ENCODE results near the gene CD40. TPM values are rescaled to one million over a fixed set of nuclear protein-coding genes. Genes with fewer than 3 reads are reported as not detected.

The CD40 gene
- total RNA-seq, 1 experiment from 2014 or later = not detected

DNA sequence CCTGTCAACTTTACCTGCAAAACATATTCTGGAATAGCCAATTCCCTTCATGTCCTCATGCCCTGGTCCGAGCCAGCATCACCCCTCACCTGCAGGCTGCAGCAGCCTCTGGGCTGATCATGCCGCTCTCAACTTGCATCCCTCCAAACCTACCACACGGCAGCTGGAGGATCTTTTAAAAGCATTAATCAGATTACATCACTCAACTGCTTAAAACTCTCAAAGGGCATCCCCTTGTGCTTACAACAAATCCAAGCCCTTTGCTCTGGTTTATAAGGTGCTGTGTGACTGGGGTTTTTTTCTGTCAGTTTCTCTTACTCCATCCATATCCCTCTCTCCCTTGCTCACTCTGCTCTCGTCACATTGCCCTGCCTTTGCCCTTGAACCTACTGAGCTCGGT lies 24.0 kb downstream of the CD40 start:
- no peak for DNase-seq (ENCODE audit: low read depth)

DNA sequence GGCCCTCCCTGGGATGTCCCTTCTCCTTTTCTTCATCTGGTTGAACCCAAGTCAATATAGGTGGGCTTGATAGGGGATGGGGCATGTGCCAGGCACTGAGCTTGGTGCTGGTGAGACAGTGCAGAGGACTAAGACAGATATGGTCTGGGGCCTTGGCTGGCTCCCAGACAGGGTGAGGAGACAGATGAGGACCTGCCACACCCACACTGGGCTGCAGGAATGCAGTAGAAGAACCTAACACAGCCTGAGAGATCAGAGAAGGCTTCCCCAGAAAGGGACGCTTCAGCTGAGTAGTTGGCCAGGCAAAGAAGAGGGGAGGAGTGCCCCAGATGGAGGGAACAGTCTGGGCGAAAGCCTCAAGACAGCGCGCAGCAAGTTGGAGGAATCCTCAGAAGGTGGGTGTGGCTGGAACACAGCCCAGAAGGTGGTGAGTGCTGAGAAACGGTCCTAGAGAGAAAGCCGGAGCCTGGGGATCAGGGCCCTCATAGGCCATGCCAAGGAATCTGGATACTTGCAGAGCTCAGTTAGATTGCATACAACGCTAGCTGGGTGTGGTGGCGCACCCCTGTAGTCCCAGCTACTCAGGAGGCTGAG lies 26.4 kb downstream of the CD40 start:
- no peak for DNase-seq (ENCODE audit: low read depth)

DNA sequence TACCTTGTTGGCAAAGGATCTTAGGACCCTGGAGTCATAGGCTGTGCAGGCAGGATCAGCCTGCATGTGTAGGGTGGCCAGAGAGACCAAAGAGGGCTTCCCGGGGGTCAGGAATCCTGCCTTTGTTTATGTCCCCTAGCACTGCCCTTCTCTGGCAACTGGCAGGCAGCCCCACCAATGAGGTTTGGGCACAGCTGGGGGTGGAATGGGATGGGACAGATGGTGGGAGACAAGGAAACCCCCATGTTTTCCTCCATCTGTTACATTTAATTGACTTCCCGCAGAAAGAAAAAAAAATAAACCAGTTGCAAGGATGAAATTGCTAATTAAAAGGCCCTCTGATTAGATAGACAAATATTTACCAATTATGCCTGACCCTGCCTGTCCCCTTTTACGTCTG lies 27.6 kb downstream of the CD40 start:
- no peak for DNase-seq (ENCODE audit: low read depth)

DNA sequence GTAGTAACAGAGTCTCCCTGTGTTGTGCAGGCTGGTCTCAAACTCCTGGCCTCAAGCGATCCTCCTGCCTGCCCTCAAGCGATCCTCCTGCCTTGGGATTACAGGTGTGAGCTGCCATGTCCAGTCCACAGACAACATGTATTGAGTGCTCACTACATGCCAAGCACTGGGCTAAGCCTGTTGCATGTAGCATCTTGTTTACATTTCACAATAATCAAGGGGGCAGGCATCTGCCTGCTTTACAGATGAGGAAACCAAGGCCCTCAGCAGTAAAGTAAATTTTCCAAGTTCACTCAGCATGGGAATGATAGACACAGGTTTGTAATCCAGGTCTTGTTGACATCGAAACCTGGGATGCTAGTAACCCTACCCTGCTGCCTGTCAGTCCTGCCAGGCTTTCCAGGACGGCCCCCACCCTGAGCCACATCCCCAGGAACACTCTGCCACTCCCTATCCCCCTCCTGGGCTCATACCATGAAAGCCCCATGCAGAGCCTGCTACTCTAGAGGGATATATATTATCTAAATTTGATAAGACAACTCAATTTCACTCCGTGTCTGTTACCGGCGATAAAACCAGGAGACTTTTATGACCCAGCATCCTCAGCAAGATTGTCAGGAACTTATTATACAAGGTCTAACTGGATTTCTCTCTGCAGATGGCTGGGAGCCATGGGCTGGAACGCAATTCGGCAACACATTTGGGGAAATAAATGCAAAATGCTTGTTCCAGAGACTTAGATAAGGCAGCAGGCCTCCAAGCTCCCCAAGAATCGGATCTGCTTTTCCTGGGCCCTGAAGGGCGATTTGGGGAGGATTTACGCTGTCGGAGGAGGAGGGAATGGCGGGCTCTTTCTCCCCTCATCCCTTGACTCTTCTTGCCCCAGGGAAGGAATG lies 30.4 kb downstream of the CD40 start:
- no peak for DNase-seq (ENCODE audit: low read depth)

DNA sequence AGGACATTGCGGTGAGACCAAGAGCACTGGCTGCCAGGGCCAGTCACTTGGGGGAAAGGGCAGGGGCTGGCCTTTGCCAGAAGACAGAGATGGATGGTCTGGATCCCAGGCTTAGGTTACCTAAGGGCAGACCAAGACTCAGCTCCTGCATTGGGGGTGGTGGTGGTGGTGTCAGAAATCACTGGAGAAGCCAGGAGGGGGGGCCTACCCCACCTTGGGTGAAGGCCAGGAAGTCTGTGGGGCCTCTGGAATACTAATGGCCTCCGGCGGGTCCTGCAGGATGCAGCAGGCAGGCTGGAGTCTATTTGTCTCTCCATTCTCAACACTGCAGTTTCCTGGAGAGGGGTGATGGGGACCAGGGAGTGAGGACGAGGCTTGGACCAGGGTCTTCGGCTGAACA lies 32.8 kb downstream of the CD40 start:
- DNase-seq (ENCODE audit: low read depth) = no peak

DNA sequence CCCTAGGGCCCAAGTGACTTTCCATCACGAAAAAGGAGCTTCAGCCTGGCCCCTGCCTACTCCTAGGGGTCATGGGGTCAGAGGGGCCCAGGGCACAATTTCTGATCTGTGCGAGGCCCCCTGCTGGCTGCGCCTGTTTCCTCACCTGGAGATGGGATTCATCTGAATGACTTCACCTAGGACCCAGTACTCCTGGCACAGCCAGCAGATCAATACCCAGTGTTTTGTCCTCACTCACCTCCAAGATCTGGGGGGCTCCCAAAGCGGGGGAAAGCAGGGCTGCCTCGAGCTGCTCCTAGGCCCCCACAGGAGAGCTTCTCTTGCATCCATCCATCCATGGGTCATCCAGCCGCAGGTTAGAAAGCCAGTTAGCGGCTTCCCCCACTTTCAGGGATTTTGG lies 33.8 kb downstream of the CD40 start:
- DNase-seq (ENCODE audit: low read depth) = no peak

DNA sequence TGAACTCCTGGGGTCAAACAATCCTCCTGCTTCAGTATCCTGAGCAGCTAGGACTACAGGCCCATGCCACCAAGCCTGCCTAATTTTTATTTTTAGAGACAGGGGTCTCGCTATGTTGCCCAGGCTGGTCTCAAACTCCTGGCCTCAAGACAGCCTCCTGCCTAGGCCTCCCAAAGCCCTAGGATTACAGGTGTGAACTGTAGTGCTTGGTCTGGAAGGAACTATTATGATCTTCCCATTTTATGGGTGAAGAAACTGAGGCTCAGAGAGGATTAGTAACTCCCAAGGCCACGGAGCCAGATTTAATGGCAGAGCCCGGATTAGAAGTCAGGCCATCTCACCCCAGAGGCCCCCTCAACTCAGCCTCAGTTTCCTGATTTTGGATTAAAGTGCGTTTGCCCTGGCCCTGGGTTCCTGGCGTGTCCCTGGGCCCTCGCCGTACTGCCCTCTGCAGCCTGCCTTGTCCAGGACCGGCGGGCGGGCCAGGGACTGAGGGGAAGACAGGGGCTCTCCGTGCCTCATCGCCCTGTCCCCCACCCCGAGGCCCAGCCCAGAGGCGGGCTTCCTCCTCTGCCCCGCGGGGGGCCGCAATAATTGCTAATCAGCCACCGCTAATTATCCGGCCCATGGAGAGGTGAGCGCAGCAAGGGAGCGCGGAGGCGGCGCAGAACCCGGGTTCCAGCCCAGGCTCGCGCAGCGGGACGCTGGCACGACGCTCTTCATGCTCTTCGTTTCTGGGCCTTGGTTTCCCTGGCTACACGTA lies 34.9 kb downstream of the CD40 start:
- DNase-seq (ENCODE audit: low read depth) = no peak

DNA sequence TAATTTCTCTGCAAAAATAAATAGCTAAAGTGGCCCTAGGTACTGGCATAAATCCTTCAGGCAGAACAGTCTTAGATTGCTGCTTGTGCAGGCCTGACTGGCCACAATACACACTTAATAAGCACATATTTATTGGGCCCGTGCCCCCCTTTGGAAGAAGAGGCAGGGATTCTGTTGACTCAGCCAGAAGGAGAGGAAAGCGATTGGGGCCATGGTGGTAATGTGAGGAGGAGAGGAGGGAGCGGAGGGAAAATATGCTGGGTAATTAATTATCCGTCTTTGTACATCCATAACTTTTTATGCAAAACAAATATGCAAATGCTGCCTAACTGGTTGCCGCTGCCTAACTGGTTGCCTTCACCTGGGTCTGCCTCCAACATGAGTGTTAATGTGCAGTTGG lies 36.2 kb downstream of the CD40 start:
- no peak for DNase-seq (ENCODE audit: low read depth)

DNA sequence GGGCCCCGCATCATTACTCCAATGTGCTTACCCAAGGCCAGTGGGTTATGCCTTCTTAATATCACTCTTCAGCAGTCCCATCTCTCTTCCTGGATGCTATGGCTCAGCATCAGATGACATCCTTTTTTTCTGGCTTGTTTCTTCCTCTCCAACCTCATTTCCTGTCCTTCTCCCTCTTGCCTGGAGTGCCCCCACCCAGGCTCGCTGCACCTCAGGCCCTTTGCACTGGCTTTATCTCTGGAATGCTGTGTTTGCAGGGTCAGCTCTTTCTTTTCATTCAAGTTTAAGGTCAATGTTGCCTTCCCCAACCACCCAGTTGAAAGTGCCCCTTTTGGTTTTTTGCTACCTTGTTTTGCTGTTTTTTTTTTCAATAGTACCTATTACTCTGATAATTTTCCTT lies 36.7 kb downstream of the CD40 start:
- DNase-seq (ENCODE audit: low read depth) = no peak

DNA sequence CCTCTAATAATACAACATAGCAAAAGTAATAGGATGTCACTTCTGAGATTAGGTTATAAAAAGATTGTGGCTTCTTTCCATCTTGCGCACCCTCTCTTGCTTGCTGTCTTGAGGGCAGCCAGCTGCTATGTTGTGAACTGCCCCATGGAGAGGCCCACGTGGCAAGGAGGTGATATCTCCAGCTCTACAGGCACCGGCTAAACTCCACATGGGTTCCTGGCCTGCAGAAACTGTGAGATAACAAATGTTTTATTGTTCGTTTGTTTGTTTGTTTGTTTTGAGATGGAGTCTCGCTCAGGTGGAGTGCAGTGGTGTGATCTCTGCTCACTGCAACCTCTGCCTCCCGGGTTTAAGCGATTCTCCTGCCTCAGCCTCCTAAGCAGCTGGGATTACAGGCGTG lies 38.0 kb downstream of the CD40 start:
- DNase-seq (ENCODE audit: low read depth) = no peak

DNA sequence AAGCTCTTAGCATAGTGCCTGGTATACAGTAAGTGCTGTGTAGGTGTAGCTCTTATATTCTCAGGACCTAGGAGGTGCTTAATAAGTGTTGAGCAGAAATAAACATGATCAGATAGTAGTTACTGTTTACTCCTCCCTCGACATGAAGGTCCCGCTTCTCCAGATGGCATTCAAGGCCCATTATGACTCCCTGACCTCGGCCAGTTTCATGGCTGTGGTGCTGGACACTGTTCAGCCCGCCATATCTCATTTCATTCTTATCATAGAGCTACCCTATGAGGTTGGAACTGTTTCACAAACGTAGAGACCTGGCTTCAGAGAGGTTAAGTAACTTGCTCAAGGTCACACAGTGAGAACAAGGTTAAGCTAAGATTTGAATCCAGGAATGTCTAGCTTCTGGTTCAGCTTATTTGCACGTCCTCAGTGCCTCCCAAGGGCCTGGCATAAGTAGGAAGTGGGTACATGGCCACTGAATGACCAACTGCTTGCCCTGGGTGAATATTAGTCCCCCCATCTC lies 39.0 kb downstream of the CD40 start:
- no peak for DNase-seq (ENCODE audit: low read depth)

DNA sequence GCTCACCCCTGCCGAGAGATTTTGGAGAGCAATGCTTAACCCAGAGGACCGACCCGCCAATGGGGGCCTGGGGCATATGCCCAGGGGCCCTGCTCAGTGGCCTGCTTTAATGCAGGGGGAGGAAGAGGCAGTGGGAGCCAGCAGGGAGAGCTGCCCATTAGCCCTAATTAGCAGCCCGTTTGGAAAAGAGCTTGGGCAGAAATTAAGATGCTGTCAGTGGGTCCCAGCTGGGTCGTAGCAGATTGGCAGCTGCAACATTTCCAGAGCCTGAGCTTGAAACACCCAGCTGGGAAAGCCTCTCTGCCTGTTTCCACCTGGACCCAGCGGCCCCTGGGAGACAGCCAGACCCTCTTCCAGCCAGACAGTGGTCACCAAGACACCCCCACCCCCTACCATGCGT lies 39.5 kb downstream of the CD40 start:
- DNase-seq (ENCODE audit: low read depth) = no peak

DNA sequence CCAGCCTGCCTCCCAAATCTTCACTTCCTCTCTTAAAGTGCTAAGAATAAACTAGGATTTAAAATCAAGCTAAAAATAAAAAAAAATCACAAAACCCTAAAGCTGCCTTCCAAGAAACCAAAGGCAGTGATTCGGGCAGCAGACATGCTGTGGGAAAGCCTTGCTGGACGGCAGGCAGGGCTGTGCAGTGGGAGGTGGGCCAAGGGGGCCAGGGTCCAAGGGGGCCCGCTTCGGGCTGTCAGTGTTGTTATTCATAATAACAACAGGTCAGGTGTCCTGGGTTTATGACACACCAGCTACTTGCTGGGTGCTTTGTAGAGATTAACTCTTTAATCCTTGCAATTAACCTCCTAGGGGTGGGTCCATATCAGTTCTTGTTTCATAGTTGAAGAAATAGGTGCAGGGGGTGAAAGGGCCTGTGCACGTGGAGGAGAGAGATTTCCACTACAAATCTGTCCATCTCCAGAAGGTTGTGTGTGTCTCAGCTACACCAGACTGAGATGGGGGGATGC lies 40.4 kb downstream of the CD40 start:
- no peak for DNase-seq (ENCODE audit: low read depth)

DNA sequence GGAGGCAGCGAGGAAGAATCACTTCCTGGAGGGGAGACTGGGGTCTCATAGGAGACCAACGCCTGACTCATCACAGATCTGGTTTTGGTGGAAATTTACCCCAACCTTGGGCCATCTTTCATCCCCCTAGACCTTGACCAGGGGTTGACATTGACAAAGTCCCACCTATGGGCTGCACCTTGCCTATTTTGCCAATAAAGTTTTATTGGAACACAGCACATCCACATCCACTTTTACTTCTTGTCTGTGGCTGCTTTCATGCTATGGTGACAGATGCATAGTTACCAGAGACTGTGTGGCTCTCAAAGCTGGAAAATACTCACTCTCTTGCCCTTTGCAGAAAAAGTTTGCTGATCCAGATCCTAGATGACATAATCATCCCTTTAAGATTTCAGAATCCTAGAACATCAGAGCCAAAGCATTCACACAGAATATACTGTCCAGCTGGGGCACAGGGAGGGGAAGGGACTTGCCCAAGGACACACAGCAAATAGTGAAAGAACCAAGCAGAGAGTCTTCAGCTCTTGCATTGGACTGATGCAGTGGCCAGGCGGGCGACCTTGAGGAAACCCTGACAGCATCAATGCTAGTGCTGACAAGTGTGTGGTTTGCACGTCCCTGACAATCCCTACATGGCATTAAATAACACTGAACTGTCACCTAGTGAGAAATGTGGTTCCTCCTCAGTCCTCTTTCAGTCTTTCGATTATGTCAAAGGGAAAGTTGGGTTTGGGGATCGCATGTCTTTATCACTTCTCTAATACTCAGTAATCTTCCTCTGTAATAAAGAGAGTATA lies 41.2 kb downstream of the CD40 start:
- no peak for DNase-seq (ENCODE audit: low read depth)

DNA sequence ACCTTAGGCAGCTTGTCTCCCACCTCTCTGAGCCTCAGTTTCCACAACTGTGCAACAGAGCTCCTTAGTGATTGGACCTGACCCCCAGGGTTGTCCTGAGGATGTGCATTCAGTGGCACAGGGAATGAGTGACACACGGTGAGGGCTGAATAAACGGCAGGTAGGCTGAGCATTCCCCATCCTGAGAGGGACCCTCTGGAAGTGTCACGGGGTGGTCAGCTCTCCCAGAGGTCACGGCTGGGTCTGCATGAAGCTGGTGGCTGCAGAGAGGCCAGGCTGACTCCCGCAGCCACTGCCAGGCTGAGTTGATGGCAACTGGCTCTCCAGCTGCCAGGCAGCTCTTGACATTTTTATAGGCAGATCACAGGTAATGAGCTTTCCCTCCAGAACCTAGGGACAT lies 42.5 kb downstream of the CD40 start:
- no peak for DNase-seq (ENCODE audit: low read depth)

DNA sequence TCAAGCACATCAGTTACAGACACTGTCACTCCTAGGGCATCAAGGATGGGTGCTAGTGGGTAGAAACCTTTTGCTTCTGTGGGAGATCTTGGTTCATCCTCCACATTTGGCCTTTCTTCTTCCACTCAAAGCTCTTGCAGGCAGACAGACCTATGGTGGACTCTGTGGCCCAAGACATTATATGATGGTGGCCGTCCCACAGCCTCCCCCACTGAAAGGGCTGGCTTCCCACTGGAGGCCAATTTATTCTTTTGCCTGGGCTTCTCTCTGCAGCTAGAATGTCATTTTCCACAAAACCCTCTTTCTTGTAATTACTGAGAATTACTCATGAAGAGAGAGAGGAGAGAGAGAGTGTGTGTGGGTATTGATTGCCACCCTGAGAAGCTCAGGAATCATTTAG lies 43.8 kb downstream of the CD40 start:
- no peak for DNase-seq (ENCODE audit: low read depth)

DNA sequence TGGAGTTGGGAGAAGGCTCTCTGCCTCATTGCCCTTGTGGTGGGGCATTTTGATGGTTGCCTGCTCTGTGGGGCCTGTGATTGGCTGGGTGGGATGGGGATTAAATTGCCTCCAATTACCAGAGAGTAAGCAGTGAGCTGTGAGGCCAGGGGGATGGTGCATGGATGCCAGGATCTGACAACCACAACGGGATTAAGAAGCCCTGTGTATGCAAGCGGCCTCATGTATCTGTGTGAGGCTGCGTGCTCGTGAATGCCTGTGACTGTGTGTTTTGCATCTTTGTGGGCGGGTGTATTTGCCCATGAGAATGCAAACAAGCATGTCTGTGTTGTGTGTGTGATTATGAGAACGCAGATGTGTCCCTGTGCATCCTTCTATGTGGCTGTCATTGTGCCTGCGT lies 46.1 kb downstream of the CD40 start:
- no peak for DNase-seq (ENCODE audit: low read depth)

DNA sequence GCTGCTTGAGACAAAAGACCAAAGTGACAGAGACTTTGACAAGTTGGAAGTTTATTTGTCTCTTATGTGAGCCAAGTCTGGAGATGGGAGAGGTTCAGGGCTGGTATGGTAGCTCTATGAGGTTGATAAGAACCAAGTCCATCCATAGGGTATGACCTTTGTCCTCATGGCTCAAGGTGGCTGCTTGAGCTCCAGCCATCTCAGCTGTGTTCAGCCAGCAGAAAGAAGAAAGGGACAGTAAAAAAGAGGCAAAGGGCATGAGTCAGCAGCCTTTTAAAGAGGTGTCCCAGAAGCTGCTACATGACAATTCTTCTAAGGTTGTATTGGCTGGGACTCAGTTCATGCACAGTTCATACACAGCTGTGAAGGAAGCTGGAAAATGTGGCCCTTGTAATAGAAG lies 49.0 kb downstream of the CD40 start:
- DNase-seq (ENCODE audit: low read depth) = no peak

DNA sequence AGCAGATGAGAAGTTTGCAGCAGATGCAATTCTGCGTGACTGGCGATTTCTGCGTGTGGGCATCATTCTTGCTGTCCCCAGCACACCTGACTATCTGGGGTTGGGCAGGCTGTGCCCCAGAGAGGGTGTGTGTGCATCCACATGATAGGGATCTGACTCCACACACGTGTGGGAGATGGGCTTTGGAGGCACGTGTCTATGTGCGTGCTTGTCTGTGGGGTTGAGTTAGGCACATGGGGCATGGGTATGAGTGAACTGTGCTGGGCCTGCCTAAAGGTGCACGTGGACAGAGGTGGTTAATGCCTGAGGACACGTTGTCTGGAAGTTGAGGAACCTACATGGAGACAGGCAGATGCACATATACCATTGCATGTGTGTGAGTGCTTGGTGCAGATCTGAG lies 50.3 kb downstream of the CD40 start:
- DNase-seq (ENCODE audit: low read depth) = no peak

DNA sequence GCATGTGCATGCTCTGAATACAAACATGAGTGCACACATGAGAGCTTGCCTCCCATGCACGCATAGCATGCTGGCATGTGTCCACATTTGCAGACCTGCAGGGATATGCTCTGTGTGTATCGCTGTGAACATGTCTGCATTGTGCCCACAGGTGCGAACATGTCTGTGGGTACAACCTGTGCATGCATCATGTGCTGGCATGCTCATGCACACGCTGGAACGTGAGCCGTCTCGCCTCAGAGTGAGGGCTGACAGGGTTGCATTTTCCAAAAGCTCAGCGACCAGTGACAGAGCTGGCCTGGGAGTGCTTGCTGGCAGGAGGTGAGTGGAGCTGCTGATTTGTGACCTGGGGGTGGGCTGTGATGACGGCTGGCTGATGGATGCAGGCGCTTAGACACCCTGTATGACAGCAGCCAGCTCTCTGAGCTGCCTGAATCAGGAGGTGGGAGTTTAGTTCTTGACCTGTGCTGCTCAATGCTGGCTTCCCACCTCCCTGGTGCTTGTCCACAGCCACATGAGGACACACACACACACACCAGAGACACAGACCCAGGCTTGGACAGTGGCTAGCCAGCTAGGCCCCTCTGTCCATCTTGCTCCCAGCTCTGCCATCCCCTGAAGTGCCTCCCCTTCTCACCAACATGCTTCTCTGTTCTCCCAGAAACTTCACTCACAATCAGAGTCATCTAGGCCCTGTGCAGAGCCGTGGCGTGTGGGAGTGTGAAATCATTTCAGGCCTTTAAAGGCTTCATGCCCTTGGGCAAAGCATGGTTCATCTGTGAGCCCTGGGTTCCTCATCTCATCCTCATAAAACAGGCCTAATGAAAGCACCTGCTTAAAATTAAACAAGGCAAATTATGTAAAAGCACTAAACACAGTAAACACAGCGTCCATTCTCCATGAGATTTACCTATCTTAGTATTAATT lies 51.4 kb downstream of the CD40 start:
- no peak for DNase-seq (ENCODE audit: low read depth)

Measured in HT1080 (cell line).